ENCODE measurements around the gene KLHL40.
"Not testable (repeated sequence)": the region's sequence is repeated elsewhere in the genome, so short reads cannot be mapped to it uniquely, and the experiment has no call there.

The KLHL40 gene

DNA sequence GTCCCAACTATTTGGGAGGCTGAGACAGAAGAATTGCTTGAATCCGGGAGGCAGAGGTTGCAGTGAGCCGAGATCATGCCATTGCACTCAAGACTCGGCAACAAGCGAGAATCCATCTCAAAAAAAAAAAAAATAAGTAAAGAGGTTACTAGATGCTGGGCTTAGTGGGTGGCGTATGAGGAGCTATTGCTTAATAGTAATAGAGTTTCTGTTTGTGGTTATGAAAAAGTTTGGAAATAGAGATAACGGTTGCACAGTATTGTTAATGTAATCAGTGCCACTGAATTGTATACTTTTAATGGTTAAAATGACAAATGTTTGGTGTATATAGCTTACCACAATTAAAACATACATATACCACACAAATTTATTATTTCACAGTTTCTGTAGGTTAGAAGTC, 32.0 kb downstream of the KLHL40 start:
- DNase-seq (ENCODE audit: low read depth): peak; percentile 36
- TF ChIP-seq POLR2A (IDR thresholded peaks at IDR 0.05; ENCODE audit: extremely low read depth, insufficient read length) (no peak), MYC (IDR thresholded peaks at IDR 0.05; ENCODE audit: low read depth, low read length) (no peak), MAX (IDR thresholded peaks at IDR 0.05; ENCODE audit: low read depth, low read length) (no peak)
- TF ChIP-seq, protein P1, sequence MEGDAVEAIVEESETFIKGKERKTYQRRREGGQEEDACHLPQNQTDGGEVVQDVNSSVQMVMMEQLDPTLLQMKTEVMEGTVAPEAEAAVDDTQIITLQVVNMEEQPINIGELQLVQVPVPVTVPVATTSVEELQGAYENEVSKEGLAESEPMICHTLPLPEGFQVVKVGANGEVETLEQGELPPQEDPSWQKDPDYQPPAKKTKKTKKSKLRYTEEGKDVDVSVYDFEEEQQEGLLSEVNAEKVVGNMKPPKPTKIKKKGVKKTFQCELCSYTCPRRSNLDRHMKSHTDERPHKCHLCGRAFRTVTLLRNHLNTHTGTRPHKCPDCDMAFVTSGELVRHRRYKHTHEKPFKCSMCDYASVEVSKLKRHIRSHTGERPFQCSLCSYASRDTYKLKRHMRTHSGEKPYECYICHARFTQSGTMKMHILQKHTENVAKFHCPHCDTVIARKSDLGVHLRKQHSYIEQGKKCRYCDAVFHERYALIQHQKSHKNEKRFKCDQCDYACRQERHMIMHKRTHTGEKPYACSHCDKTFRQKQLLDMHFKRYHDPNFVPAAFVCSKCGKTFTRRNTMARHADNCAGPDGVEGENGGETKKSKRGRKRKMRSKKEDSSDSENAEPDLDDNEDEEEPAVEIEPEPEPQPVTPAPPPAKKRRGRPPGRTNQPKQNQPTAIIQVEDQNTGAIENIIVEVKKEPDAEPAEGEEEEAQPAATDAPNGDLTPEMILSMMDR (IDR thresholded peaks at IDR 0.05; ENCODE audit: low read depth, low read length): no peak
- H3K4me3 ChIP-seq (ENCODE audit: low read depth, low read length): no peak overlapping the region

DNA sequence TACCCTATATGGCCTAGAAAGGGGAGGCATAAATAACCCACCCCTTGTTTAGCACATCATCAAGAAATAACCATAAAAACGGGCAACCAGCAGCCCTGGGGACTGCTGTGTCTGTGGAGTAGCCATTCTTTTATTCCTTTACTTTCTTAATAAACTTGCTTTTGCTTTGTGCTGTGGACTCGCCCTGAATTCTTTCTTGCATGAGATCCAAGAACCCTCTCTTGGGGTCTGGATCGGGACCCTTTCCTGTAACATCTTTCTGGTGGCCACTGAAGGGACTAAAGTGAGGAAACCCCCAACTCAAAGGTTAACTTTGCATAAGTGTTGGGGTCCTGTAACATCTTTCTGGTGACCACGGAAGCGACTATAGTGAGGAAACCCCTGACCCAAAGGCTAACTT, 33.0 kb downstream of the KLHL40 start:
- TF ChIP-seq, protein P1 (IDR thresholded peaks at IDR 0.05; ENCODE audit: low read depth, low read length): no peak
- no peak for TF ChIP-seq POLR2A (IDR thresholded peaks at IDR 0.05; ENCODE audit: extremely low read depth, insufficient read length)
- no peak for TF ChIP-seq MYC (IDR thresholded peaks at IDR 0.05; ENCODE audit: low read depth, low read length)
- TF ChIP-seq MAX (IDR thresholded peaks at IDR 0.05; ENCODE audit: low read depth, low read length): no peak
- DNase-seq (ENCODE audit: low read depth): no peak

DNA sequence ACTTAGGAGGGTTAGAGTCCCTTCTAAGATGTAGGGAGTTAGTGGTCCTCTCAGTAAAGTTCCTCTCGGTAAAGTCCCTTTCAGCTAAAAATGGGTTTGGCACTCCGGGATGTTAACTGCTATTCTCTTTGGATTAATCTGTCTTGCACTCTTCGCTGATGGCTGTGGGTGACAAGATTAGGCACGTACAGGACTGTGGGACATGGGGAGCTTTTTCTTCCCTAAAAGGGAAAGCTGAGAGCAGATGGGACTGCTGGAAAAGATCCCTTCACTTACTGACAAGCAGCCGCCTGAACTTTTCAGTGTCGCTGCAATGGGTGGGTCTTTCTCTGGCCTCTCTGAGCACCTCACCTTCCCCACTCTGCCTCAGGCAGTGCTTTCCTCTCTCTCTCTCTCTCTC, 33.7 kb downstream of the KLHL40 start:
- no peak overlapping the region for H3K4me3 ChIP-seq (ENCODE audit: low read depth, low read length)
- DNase-seq (ENCODE audit: low read depth): no peak
- TF ChIP-seq POLR2A (IDR thresholded peaks at IDR 0.05; ENCODE audit: extremely low read depth, insufficient read length): no peak
- TF ChIP-seq MAX (IDR thresholded peaks at IDR 0.05; ENCODE audit: low read depth, low read length): no peak
- no peak for TF ChIP-seq MYC (IDR thresholded peaks at IDR 0.05; ENCODE audit: low read depth, low read length)
- TF ChIP-seq, protein P1 (IDR thresholded peaks at IDR 0.05; ENCODE audit: low read depth, low read length): no peak

More for the DNA sequence above, 33.0 kb downstream of the KLHL40 start:
- no peak overlapping the region for H3K4me3 ChIP-seq (ENCODE audit: low read depth, low read length)

DNA sequence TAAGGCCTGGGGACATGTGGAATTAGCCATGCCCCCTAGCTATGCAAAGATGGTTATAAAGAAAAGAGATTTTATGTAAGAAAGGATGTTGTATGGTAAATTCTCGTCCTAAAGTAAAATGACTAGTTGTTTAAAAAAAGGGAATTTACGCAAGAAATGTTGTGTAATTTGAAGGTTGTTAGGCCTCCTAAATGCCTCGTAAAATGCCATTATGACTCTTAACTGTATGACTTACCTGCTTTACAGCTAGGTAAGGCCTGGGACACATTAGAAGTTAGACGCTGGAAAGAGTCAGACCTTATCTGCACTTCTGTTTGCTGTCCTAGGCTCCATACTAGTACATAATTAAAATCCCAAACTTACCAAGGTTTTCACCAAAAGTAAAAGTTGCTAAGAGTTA, 34.8 kb downstream of the KLHL40 start:
- DNase-seq (ENCODE audit: low read depth): peak; percentile 49
- no peak overlapping the region for H3K4me3 ChIP-seq (ENCODE audit: low read depth, low read length)
- TF ChIP-seq MAX (IDR thresholded peaks at IDR 0.05; ENCODE audit: low read depth, low read length) (no peak), POLR2A (IDR thresholded peaks at IDR 0.05; ENCODE audit: extremely low read depth, insufficient read length) (no peak), MYC (IDR thresholded peaks at IDR 0.05; ENCODE audit: low read depth, low read length) (no peak)
- TF ChIP-seq, protein P1 (IDR thresholded peaks at IDR 0.05; ENCODE audit: low read depth, low read length): no peak

- TF ChIP-seq MAX (IDR thresholded peaks at IDR 0.05; ENCODE audit: low read depth, low read length): no peak
- TF ChIP-seq POLR2A (IDR thresholded peaks at IDR 0.05; ENCODE audit: extremely low read depth, insufficient read length): no peak
- TF ChIP-seq, protein P1 (IDR thresholded peaks at IDR 0.05; ENCODE audit: low read depth, low read length): no peak
- no peak for TF ChIP-seq MYC (IDR thresholded peaks at IDR 0.05; ENCODE audit: low read depth, low read length)
- H3K4me3 ChIP-seq (ENCODE audit: low read depth, low read length): no peak overlapping the region
- DNase-seq (ENCODE audit: low read depth): no peak
Observed at GRCh38 chr3:42721690-42722089, 36.4 kb downstream of the KLHL40 start.

DNA sequence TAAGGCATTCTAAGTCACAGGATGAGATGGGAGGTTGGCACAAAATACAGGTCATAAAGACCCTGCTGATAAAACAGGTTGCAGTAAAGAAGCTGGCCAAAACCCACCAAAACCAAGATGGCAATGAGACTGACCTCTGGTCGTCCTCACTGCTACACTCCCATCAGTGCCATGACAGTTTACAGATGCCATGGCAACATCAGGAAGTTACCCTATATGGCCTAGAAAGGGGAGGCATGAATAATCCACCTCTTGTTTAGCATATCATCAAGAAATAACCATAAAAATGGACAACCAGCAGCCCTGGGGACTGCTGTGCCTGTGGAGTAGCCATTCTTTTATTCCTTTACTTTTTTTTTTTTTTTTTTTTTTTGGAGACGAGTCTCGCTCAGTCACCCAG, 37.1 kb downstream of the KLHL40 start:
- DNase-seq (ENCODE audit: low read depth): not testable (repeated sequence)

More for the DNA sequence above, 37.1 kb downstream of the KLHL40 start:
- H3K4me3 ChIP-seq (ENCODE audit: low read depth, low read length): not testable (repeated sequence)

Measured in NB4 (cell line).